Fibroblast of skin of right quadriceps (primary cell): ENCODE data around the gene MYB.

Experiments used
- DNase-seq: peaks from one replicate; pipeline ENCODE4 v3.0.0-alpha.2; 2013

Gene MYB

GRCh38 chr6:135191508-135192255 is 10.6 kb downstream of the MYB start:
- DNase-seq = no peak

- no peak for DNase-seq
Measured at GRCh38 chr6:135192256-135193174, 11.4 kb downstream of the MYB start.

GRCh38 chr6:135193221-135193620 is 12.1 kb downstream of the MYB start:
- DNase-seq = no peak

- DNase-seq = no peak
Measured at GRCh38 chr6:135195041-135195440, 13.9 kb downstream of the MYB start.

- DNase-seq = no peak
Measured at GRCh38 chr6:135195522-135195921, 14.4 kb downstream of the MYB start.

- DNase-seq = no peak
Measured at GRCh38 chr6:135196739-135197510, 15.8 kb downstream of the MYB start.

- no peak for DNase-seq
Measured at GRCh38 chr6:135202836-135203235, 21.7 kb downstream of the MYB start.

- DNase-seq = no peak
Measured at GRCh38 chr6:135204951-135205350, 23.8 kb downstream of the MYB start.

- DNase-seq = no peak
Measured at GRCh38 chr6:135209803-135210202, 28.7 kb downstream of the MYB start.

GRCh38 chr6:135210632-135211305 is 29.7 kb downstream of the MYB start:
- DNase-seq = no peak

- DNase-seq = no peak
Measured at GRCh38 chr6:135211306-135211702, 30.2 kb downstream of the MYB start.

GRCh38 chr6:135212020-135212806 is 31.1 kb downstream of the MYB start:
- peak; percentile 89 for DNase-seq

GRCh38 chr6:135212935-135213334 is 31.8 kb downstream of the MYB start:
- peak; percentile 74 for DNase-seq

- no peak for DNase-seq
Measured at GRCh38 chr6:135213616-135214015, 32.5 kb downstream of the MYB start.

- DNase-seq = no peak
Measured at GRCh38 chr6:135215160-135215559, 34.1 kb downstream of the MYB start.

- DNase-seq = no peak
Measured at GRCh38 chr6:135215563-135215962, 34.5 kb downstream of the MYB start.

GRCh38 chr6:135217663-135218062 is 36.6 kb downstream of the MYB start:
- DNase-seq = no peak

- DNase-seq = no peak
Measured at GRCh38 chr6:135219346-135219745, 38.2 kb downstream of the MYB start.

- DNase-seq = no peak
Measured at GRCh38 chr6:135221042-135221441, 39.9 kb downstream of the MYB start.

GRCh38 chr6:135221505-135221904 is 40.4 kb downstream of the MYB start:
- no peak for DNase-seq

- DNase-seq = no peak
Measured at GRCh38 chr6:135222623-135223022, 41.5 kb downstream of the MYB start.
